GM18498 (cell line): ENCODE results near the gene ABLIM1.
A peak's percentile ranks its signal among the peaks of the same experiment; 100 is the strongest.

Source experiments
- ATAC-seq: cut with Tn5 transposase; IDR thresholded peaks from one replicate; pipeline ENCODE4 v1.9.1; 2021; ENCODE audit warnings: mild to moderate bottlenecking, moderate library complexity; ENCODE audit not compliant: unreplicated experiment

ABLIM1 gene

GRCh38 chr10:114499630-114500190 is 158.4 kb downstream of the ABLIM1 start:
- ATAC-seq = peak; percentile 7

GRCh38 chr10:114499116-114499515 is 159.0 kb downstream of the ABLIM1 start:
- peak; percentile 33 for ATAC-seq

- ATAC-seq = peak; percentile 73
These were observed 159.5 kb downstream of the ABLIM1 start for GRCh38 chr10:114498413-114499111.

- no peak for ATAC-seq
These were observed 162.8 kb downstream of the ABLIM1 start for GRCh38 chr10:114495303-114495702.

GRCh38 chr10:114492351-114493037 is 165.6 kb downstream of the ABLIM1 start:
- ATAC-seq = no peak

- no peak for ATAC-seq
These were observed 166.1 kb downstream of the ABLIM1 start for GRCh38 chr10:114491933-114492332.

GRCh38 chr10:114491419-114491818 is 166.7 kb downstream of the ABLIM1 start:
- no peak for ATAC-seq

GRCh38 chr10:114489521-114490310 is 168.4 kb downstream of the ABLIM1 start:
- ATAC-seq = no peak

- no peak for ATAC-seq
These were observed 170.1 kb downstream of the ABLIM1 start for GRCh38 chr10:114487815-114488536.

- no peak for ATAC-seq
These were observed 170.9 kb downstream of the ABLIM1 start for GRCh38 chr10:114486938-114487814.

- no peak for ATAC-seq
These were observed 172.2 kb downstream of the ABLIM1 start for GRCh38 chr10:114485696-114486400.

GRCh38 chr10:114483575-114483974 is 174.5 kb downstream of the ABLIM1 start:
- no peak for ATAC-seq

- no peak for ATAC-seq
These were observed 175.4 kb downstream of the ABLIM1 start for GRCh38 chr10:114482480-114483304.

- no peak for ATAC-seq
These were observed 177.0 kb downstream of the ABLIM1 start for GRCh38 chr10:114481055-114481454.

GRCh38 chr10:114479836-114480235 is 178.2 kb downstream of the ABLIM1 start:
- ATAC-seq = no peak

- no peak for ATAC-seq
These were observed 178.8 kb downstream of the ABLIM1 start for GRCh38 chr10:114479307-114479706.

GRCh38 chr10:114478281-114478680 is 179.8 kb downstream of the ABLIM1 start:
- no peak for ATAC-seq

GRCh38 chr10:114477285-114477684 is 180.8 kb downstream of the ABLIM1 start:
- no peak for ATAC-seq
